Measurements from ENCODE around the gene DRG1.
"Not testable (repeated sequence)": the region's sequence is repeated elsewhere in the genome, so short reads cannot be mapped to it uniquely, and the experiment has no call there.

Gene DRG1

GRCh38 chr22:31399211-31400022, at the start of gene DRG1:
Gene DRG1 (plus strand): TSS chr22:31399604. CDS start chr22:31399684, 80 bp downstream.
- DNase-seq (ENCODE audit: low read depth), result peak; percentile 97

GRCh38 chr22:31349960-31350359, 49.4 kb upstream of the DRG1 start:
- DNase-seq (ENCODE audit: low read depth), result no peak

- no peak for DNase-seq (ENCODE audit: low read depth)
Observed at GRCh38 chr22:31350410-31350863, 49.0 kb upstream of the DRG1 start.

GRCh38 chr22:31354515-31354914, 44.9 kb upstream of the DRG1 start:
- DNase-seq (ENCODE audit: low read depth), result no peak

- no peak for DNase-seq (ENCODE audit: low read depth)
Observed at GRCh38 chr22:31360029-31360428, 39.4 kb upstream of the DRG1 start.

GRCh38 chr22:31361743-31362142, 37.7 kb upstream of the DRG1 start:
- no peak for DNase-seq (ENCODE audit: low read depth)

GRCh38 chr22:31363885-31364465, 35.4 kb upstream of the DRG1 start:
- DNase-seq (ENCODE audit: low read depth), result no peak

GRCh38 chr22:31367426-31367825, 32.0 kb upstream of the DRG1 start:
- no peak for DNase-seq (ENCODE audit: low read depth)

- no peak for DNase-seq (ENCODE audit: low read depth)
Observed at GRCh38 chr22:31377612-31378011, 21.8 kb upstream of the DRG1 start.

- no peak for DNase-seq (ENCODE audit: low read depth)
Observed at GRCh38 chr22:31378123-31378522, 21.3 kb upstream of the DRG1 start.

- not testable (repeated sequence) for DNase-seq (ENCODE audit: low read depth)
Observed at GRCh38 chr22:31378651-31379050, 20.8 kb upstream of the DRG1 start.

GRCh38 chr22:31393893-31394292, 5.5 kb upstream of the DRG1 start:
- no peak for DNase-seq (ENCODE audit: low read depth)

- DNase-seq (ENCODE audit: low read depth), result peak; percentile 4
Observed at GRCh38 chr22:31394326-31394725, 5.1 kb upstream of the DRG1 start.

GRCh38 chr22:31398231-31398630, 1.2 kb upstream of the DRG1 start:
- no peak for DNase-seq (ENCODE audit: low read depth)

GRCh38 chr22:31400023-31400397, 606 bp downstream of the DRG1 start:
- DNase-seq (ENCODE audit: low read depth), result no peak

GRCh38 chr22:31402350-31402749, 2.9 kb downstream of the DRG1 start:
- DNase-seq (ENCODE audit: low read depth), result not testable (repeated sequence)

- peak; percentile 26 for DNase-seq (ENCODE audit: low read depth)
Observed at GRCh38 chr22:31425331-31426050, 26.1 kb downstream of the DRG1 start.

- no peak for DNase-seq (ENCODE audit: low read depth)
Observed at GRCh38 chr22:31431950-31432349, 32.5 kb downstream of the DRG1 start.

GRCh38 chr22:31436132-31436531, 36.7 kb downstream of the DRG1 start:
- DNase-seq (ENCODE audit: low read depth), result no peak

- DNase-seq (ENCODE audit: low read depth), result no peak
Observed at GRCh38 chr22:31439808-31440207, 40.4 kb downstream of the DRG1 start.

- DNase-seq (ENCODE audit: low read depth), result no peak
Observed at GRCh38 chr22:31440681-31441080, 41.3 kb downstream of the DRG1 start.

GRCh38 chr22:31441652-31442051, 42.2 kb downstream of the DRG1 start:
- no peak for DNase-seq (ENCODE audit: low read depth)

All from ELR (cell line).